Thyroid gland (tissue), 4 donors: ENCODE data around the gene KRT86.

Experiments
- POLR2A ChIP-seq, 2 donors: fragments of 450-650 bp; IDR thresholded peaks; one replicate each; pipeline ENCODE4 v1.6.1; 2017; ENCODE audit warnings: antibody characterized with exemption in 2 of 2, mild to moderate bottlenecking in 2 of 2, moderate library complexity in 1 of 2
- TF ChIP-seq, protein P1 (sequence below), 6 experiments: fragments of 200-600 bp in 3 of 6; fragments of 450-650 bp in 3 of 6; sonication (generic) in 3 of 6; IDR thresholded peaks; one replicate each; pipeline ENCODE4 v1.5.1; 2016 to 2019; ENCODE audit warnings: antibody characterized with exemption in 6 of 6, mild to moderate bottlenecking in 2 of 6, inconsistent platforms in 1 of 6, moderate library complexity in 1 of 6

DNA sequence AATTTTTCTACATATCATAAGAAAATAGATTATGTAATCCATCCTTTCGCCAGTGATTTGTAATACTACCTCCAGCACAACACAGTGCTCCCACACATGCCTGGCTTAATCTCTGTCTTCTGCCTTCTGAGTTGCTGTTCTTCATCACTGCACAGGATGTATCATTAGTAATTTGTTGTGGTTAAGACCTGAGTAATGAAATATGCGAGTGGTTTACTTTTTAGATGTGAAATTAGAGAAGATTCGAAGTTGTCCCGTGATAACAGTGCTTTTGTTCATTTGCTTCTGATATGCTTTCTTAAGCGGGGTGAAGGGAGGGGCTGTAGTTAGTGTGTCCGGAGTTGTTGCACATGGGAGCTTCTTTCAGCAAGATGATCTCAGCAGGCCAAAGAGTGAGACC is 74.8 kb downstream of the KRT86 start:
- TF ChIP-seq POLR2A (IDR thresholded peaks at IDR 0.05), result no peak
- TF ChIP-seq, protein P1, sequence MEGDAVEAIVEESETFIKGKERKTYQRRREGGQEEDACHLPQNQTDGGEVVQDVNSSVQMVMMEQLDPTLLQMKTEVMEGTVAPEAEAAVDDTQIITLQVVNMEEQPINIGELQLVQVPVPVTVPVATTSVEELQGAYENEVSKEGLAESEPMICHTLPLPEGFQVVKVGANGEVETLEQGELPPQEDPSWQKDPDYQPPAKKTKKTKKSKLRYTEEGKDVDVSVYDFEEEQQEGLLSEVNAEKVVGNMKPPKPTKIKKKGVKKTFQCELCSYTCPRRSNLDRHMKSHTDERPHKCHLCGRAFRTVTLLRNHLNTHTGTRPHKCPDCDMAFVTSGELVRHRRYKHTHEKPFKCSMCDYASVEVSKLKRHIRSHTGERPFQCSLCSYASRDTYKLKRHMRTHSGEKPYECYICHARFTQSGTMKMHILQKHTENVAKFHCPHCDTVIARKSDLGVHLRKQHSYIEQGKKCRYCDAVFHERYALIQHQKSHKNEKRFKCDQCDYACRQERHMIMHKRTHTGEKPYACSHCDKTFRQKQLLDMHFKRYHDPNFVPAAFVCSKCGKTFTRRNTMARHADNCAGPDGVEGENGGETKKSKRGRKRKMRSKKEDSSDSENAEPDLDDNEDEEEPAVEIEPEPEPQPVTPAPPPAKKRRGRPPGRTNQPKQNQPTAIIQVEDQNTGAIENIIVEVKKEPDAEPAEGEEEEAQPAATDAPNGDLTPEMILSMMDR (IDR thresholded peaks at IDR 0.05), result no peak
